Colonic mucosa (tissue), 4 donors: ENCODE data around the gene MANF. TPM values are rescaled to one million over a fixed set of nuclear protein-coding genes. Genes with fewer than 3 reads are reported as not detected.
A peak's percentile ranks its signal among the peaks of the same experiment; 100 is the strongest.
"Not testable (repeated sequence)": the region's sequence is repeated elsewhere in the genome, so short reads cannot be mapped to it uniquely, and the experiment has no call there.

Experiments used
- DNase-seq: peaks from one replicate; pipeline ENCODE4 v3.0.0-alpha.2; 2020
- H3K27ac ChIP-seq: fragments of 200-600 bp; one replicate; pipeline ENCODE4 v1.8.0; 2021
- H3K27me3 ChIP-seq: fragments of 200-600 bp; one replicate; pipeline ENCODE4 v1.8.0; 2021
- H3K36me3 ChIP-seq: fragments of 200-600 bp; one replicate; pipeline ENCODE4 v1.8.0; 2021
- H3K4me1 ChIP-seq: fragments of 200-600 bp; one replicate; pipeline ENCODE4 v1.8.0; 2021; ENCODE audit warnings: mild to moderate bottlenecking
- H3K4me3 ChIP-seq: fragments of 200-600 bp; one replicate; pipeline ENCODE4 v1.8.0; 2021
- H3K9ac ChIP-seq, 2 donors: one replicate each; pipeline ENCODE4 v1.7.0; 2013; ENCODE audit warnings: control low read depth in 2 of 2, low read depth in 2 of 2, low read length in 2 of 2
- H3K9me3 ChIP-seq: fragments of 200-600 bp; one replicate; pipeline ENCODE4 v1.8.0; 2021
- intact Hi-C: fragments of 100-400 bp; cut with DNase I; formaldehyde crosslinking; loops from one replicate; pipeline ENCODE4 v1.14.1; 2022
- total RNA-seq, 2 donors: library from RNA; stranded (reverse); fragmentation: NEBNext Ultra II Directional in 1 of 2; extraction: Animal tissue kit (Norgen Biotek cat#: 25700) in 1 of 2; gene quantifications; one replicate each; pipeline ENCODE4 v1.2.1, GENCODE V29; 2021
- TF ChIP-seq, protein P1 (sequence below): fragments of 200-600 bp; IDR thresholded peaks from one replicate; pipeline ENCODE4 v1.8.0; 2022; ENCODE audit warnings: antibody characterized with exemption, mild to moderate bottlenecking
- donor health status: healthy.
- donor health status: DM: no; HTN: no; CAD: no.
- donor health status: DM: no; HTN: no; CAD: no.

Gene MANF
- total RNA-seq, 2 donors from 2014 or later = 100 to 178 TPM

DNA sequence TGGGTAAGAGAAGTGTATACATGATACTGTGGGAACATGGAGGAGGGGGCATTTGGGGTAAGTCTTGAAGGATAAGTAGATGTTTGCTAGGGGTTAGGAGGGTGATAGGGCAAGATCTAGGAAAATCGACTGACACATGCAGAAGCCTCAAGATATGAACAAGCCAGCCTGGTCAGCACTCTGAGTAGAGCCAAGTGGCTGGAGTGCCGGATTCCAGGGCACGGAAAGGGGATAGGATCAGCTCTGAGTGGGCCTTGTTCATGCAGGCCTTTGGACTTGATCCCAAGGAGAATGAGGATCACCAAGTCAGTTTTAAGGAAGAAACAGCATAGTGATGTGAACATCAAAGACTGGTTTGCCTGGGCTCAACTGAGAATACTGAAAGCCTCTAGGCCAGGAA lies 24.3 kb upstream of the MANF start:
- Histone ChIP-seq H3K9ac (no peak overlapping the region), H3K9me3 (no peaks in the 10 kb centered on the region), H3K27ac (no peak overlapping the region), H3K4me3 (no peak overlapping the region), H3K27me3 (no peaks in the 10 kb centered on the region), H3K4me1 (no peaks in the 10 kb centered on the region), H3K36me3 (no peaks in the 10 kb centered on the region)
- intact Hi-C loops = no loop called here
- TF ChIP-seq, protein P1, sequence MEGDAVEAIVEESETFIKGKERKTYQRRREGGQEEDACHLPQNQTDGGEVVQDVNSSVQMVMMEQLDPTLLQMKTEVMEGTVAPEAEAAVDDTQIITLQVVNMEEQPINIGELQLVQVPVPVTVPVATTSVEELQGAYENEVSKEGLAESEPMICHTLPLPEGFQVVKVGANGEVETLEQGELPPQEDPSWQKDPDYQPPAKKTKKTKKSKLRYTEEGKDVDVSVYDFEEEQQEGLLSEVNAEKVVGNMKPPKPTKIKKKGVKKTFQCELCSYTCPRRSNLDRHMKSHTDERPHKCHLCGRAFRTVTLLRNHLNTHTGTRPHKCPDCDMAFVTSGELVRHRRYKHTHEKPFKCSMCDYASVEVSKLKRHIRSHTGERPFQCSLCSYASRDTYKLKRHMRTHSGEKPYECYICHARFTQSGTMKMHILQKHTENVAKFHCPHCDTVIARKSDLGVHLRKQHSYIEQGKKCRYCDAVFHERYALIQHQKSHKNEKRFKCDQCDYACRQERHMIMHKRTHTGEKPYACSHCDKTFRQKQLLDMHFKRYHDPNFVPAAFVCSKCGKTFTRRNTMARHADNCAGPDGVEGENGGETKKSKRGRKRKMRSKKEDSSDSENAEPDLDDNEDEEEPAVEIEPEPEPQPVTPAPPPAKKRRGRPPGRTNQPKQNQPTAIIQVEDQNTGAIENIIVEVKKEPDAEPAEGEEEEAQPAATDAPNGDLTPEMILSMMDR = no peak
- DNase-seq = no peak

DNA sequence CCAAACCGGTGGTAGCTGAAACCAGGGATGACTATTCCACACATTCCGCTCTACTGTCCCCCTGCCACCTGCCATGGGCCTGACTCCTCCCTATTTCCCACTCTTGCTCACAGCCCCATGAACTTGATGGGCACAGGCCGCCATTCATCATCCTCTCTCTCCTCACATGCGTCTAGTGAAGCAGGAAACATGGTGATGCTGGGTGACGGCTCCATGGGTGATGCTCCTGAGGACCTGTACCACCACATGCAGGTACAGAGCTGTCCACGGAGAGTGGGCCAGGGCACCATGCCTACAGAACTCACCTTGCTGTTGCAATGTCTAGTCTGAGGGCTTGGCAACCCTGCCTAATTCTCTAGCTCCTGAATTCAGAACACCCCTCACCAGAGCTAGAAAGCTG lies 23.3 kb upstream of the MANF start:
- Histone ChIP-seq H3K27ac (no peak overlapping the region), H3K4me3 (no peak overlapping the region), H3K9me3 (no peaks in the 10 kb centered on the region), H3K27me3 (no peaks in the 10 kb centered on the region), H3K9ac (no peak overlapping the region), H3K36me3 (no peaks in the 10 kb centered on the region), H3K4me1 (no peaks in the 10 kb centered on the region)
- intact Hi-C loops = no loop called here
- TF ChIP-seq, protein P1 = no peak
- no peak for DNase-seq

DNA sequence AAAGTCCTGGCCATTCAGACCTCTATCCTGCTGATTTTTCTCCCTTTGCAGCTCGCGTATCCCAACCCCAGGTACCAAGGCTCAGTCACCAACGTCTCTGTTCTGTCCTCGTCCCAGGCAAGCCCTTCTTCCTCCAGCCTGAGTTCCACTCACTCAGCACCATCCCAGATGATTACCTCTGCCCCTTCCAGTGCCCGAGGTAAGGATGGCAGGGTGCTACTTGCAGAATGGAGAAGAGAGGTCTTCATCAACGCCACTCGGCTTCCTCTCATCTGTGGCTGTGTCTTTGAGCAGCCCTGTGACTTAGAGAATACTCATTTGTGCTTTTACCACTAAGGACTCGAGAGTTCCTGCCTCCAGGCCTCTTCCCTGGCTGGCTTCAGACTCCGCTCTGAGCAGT lies 22.6 kb upstream of the MANF start:
- no peak overlapping the region for H3K4me3 ChIP-seq
- TF ChIP-seq, protein P1 = no peak
- intact Hi-C loops = no loop called here
- H3K27ac ChIP-seq = no peak overlapping the region
- H3K27me3 ChIP-seq = no peaks in the 10 kb centered on the region
- H3K9ac ChIP-seq = no peak overlapping the region
- H3K9me3 ChIP-seq = no peaks in the 10 kb centered on the region
- H3K4me1 ChIP-seq = no peaks in the 10 kb centered on the region
- DNase-seq = no peak
- H3K36me3 ChIP-seq = no peaks in the 10 kb centered on the region

DNA sequence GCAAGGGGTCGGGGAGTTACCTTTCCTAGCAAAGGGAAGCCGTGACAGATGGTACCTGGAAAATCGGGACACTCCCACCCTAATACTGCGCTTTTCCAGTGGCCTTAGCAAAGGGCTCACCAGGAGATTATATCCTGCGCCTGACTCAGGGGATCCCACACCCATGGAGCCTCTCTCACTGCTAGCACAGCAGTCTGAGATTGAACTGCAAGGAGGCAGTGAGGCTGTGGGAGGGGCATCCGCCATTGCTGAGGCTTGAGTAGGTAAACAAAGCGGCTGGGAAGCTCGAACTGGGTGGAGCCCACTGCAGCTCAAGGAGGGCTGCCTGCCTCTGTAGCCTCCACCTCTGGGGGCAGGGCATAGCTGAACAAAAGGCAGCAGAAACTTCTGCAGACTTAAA lies 16.8 kb upstream of the MANF start:
- H3K27me3 ChIP-seq, H3K36me3 ChIP-seq, H3K4me1 ChIP-seq, H3K27ac ChIP-seq, H3K9ac ChIP-seq, H3K9me3 ChIP-seq, intact Hi-C loops, H3K4me3 ChIP-seq, DNase-seq: not testable (repeated sequence)

DNA sequence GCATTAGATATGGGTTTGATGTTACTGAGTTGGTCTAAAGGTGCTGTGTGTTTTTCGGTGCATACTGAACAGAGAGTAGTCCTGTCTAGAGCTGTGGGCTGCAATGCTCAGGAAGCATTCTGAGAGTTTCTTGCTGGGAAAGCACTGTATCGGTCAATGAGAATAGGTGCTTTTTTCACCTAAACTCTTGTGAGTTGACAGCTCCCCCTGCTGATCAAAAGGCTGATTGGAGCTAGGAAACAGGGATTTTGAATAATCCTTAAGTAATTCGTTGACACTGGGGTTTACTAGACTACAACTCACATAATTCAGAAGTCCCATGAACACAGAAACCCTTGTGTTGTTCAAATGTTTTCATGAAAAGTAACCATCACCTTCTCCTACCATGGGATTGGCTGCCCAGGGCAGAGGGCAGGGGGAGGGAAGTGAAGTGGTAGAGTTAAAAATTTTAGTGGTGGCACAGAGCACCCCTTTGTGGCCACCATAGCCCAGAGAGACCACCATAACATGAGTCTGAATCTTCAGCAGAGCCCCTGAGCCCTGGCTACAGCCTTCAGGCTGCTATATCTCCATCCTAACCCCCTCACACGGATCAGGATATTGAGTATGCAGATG lies 13.0 kb upstream of the MANF start:
- H3K36me3 ChIP-seq = no peaks in the 10 kb centered on the region
- H3K9ac ChIP-seq = no peak overlapping the region
- H3K9me3 ChIP-seq = no peaks in the 10 kb centered on the region
- H3K4me1 ChIP-seq = no peaks in the 10 kb centered on the region
- TF ChIP-seq, protein P1 = peak; percentile 59
- no peak overlapping the region for H3K27ac ChIP-seq
- no peak overlapping the region for H3K4me3 ChIP-seq
- intact Hi-C loops = loop anchor here (5.0 kb wide), 2 partner anchors 400 to 755 kb away; partner anchors contain the start of gene MAPKAPK3
- H3K27me3 ChIP-seq = no peaks in the 10 kb centered on the region
- peak; percentile 67 for DNase-seq

DNA sequence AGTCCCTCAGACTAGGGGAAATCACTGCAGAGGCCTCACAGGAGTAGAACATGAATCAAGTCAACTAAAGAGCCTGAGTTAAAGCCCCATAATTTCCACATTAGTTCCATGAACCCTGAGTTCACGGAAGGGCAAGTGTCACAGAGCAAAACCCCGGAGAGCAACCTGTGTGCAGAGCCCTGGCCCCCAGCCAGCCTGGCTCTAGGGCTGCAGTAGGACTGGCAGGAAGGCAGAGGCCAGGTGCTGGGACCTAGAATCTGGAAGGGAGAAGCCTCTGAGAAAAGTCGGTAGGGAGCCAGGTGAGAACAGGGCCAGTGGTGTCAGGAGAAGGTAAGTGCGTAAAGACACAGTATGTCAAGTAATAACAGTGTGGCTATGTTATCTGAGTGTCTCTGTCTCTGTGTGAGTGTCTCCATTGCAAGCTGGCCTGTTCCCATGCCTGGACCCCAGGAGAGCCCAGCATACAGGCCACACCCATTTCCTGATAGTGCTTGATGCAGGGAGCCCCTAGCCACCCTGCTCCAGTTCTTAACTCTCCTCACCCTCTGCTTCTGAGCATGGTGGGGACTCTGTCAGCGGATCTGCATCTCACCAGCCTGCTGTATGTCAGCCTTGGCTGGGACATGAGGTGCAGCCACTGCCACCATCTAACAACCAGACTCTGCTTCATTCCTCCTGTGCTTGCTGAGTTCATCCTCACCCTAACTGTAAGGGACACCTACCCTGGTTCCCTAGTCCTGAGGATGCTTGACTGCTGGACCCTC lies 11.3 kb upstream of the MANF start:
- no peak overlapping the region for H3K9ac ChIP-seq
- H3K4me1 ChIP-seq = no peaks in the 10 kb centered on the region
- intact Hi-C loops = loop anchor here (5.0 kb wide), 2 partner anchors 402 to 757 kb away; partner anchors contain the start of gene MAPKAPK3
- no peaks in the 10 kb centered on the region for H3K9me3 ChIP-seq
- no peaks in the 10 kb centered on the region for H3K27me3 ChIP-seq
- DNase-seq = no peak
- H3K4me3 ChIP-seq = no peak overlapping the region
- no peak overlapping the region for H3K27ac ChIP-seq
- H3K36me3 ChIP-seq = no peaks in the 10 kb centered on the region
- TF ChIP-seq, protein P1 = no peak
